ENCODE results near the gene COL4A5.
"Not testable (repeated sequence)": the region's sequence is repeated elsewhere in the genome, so short reads cannot be mapped to it uniquely, and the experiment has no call there.

The COL4A5 gene

DNA sequence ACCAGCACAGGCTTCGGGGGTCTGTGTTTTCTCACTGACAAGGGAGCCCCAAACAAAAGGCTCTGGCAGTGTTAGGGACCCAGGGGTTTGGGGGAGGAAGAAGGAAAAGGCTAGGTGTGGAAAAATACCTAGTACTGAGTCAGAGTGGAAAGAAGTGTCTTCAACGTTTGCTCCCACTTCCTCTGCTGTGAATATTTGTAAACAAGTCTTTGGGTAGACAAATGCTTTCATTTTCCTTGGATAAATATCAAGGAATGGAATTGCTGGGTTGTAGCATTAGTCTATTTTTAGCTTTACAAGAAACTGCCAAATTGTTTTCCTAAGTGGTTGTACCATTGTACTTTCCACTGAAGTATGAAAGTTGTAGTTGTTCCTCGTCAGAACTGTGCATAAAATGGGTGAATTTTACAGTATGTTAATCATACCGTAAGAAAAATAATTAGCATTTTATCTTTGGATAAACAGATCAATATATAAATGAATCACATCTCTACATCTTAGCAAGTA lies 17.4 kb downstream of the COL4A5 start:
- no peak for DNase-seq (ENCODE audit: low read depth)

GRCh38 chrX:108464604-108465003 lies 25.0 kb downstream of the COL4A5 start:
- DNase-seq (ENCODE audit: low read depth): peak; percentile 69

- DNase-seq (ENCODE audit: low read depth): peak; percentile 55
Measured at GRCh38 chrX:108468486-108468885, 28.8 kb downstream of the COL4A5 start.

DNA sequence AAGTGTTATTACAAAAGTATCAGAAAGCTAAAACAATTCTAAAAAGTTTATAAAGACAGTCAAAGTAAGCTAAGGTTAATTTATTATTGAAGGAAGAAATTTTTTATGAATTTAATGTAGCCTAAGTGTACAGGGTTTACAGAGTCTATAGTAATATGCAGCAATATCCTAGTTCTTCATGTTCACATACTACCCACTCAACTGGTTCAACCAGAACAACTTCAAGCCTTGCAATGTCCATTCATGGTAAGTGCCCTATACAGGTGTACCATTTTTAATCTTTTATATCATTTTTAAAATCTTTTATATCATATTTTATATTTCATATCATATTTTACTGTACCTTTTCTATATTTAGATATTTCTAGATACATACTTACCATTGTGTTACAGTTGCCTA lies 34.3 kb downstream of the COL4A5 start:
- DNase-seq (ENCODE audit: low read depth): no peak

DNA sequence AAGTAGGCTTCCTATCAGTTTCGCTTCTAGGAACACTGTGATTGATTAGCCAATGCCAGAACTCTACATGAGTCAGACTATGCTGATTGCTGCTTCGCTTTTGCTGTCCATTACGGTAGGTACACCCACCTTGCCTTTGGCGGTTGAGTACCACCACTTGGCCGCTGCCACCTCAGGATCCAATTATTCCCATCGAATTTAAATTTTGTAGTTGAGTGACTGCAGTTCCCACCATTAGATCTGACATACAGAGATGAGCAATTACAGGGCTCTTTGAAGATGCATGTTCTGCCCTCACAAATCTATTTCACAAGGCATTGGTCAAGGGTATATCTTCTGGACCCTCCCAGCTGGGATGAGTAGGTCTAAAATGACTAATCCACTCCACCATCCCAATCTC lies 41.9 kb downstream of the COL4A5 start:
- not testable (repeated sequence) for DNase-seq (ENCODE audit: low read depth)

- no peak for DNase-seq (ENCODE audit: low read depth)
Measured at GRCh38 chrX:108484251-108484650, 44.6 kb downstream of the COL4A5 start.

- DNase-seq (ENCODE audit: low read depth): no peak
Measured at GRCh38 chrX:108485960-108486359, 46.3 kb downstream of the COL4A5 start.

GRCh38 chrX:108494406-108495090 lies 54.9 kb downstream of the COL4A5 start:
- DNase-seq (ENCODE audit: low read depth): peak; percentile 23

DNA sequence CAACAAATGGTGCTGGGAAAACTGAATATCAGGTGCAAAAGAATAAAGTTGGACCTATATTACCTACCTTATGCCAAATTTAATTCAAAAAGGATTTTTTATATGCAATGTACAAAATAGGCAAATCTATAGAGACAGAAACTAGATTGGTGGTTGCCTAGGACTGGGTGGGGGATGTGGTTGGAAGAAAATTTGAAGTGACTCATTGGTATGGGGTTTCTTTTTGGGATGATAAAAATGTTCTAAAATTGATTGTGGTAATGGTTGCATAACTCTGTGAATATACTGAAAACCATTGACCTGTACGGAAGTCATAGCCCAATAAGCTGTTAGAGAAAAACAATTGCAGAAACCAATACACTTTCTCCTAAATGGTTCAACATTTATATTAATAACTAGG lies 72.1 kb downstream of the COL4A5 start:
- peak; percentile 12 for DNase-seq (ENCODE audit: low read depth)

- no peak for DNase-seq (ENCODE audit: low read depth)
Measured at GRCh38 chrX:108516184-108516583, 76.5 kb downstream of the COL4A5 start.

DNA sequence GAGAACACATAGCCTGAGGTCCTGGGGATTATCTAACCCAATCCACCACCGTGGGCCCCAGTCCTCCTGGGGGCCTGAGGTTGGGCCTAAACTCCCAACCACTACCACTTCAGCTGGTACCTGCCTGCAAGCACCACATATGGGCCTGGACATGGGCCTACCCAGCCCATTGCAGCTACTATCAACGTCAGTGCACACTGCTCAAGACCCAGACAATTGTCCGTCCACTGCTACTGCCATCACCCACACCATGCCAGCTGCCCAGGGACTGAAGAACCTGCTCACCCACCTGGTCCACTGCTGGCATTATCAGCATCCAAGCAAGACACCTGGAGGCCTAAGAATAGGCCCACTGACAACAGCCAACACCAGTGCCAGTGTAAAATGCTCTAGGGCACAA lies 88.1 kb downstream of the COL4A5 start:
- DNase-seq (ENCODE audit: low read depth): no peak

- no peak for DNase-seq (ENCODE audit: low read depth)
Measured at GRCh38 chrX:108537005-108537404, 97.4 kb downstream of the COL4A5 start.

- DNase-seq (ENCODE audit: low read depth): no peak
Measured at GRCh38 chrX:108541286-108541685, 101.6 kb downstream of the COL4A5 start.

GRCh38 chrX:108557580-108557979 lies 117.9 kb downstream of the COL4A5 start:
- DNase-seq (ENCODE audit: low read depth): no peak

GRCh38 chrX:108558217-108558616 lies 118.6 kb downstream of the COL4A5 start:
- no peak for DNase-seq (ENCODE audit: low read depth)

GRCh38 chrX:108573136-108573535 lies 133.5 kb downstream of the COL4A5 start:
- DNase-seq (ENCODE audit: low read depth): no peak

DNA sequence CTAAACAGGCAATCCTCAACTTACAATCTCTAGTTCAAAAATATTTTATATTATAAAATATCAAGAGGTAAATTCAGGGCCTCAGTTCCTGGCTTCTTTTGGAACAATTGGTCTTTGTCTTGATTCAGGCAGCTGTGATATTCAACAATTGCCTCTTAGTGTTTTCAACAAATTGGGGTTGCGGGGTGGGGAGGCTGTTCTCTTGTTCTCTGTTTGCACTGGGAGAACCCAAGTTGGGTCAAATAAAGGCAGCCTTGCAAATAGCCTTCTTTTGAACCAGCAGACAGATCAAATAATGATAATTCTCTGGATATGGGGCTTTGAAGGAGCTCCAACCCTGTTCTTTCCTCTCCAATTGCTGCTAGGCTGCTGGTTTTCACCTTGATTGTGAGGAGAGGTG lies 142.5 kb downstream of the COL4A5 start:
- no peak for DNase-seq (ENCODE audit: low read depth)

GRCh38 chrX:108584617-108585211 lies 145.1 kb downstream of the COL4A5 start:
- DNase-seq (ENCODE audit: low read depth): no peak

- no peak for DNase-seq (ENCODE audit: low read depth)
Measured at GRCh38 chrX:108590496-108590895, 150.9 kb downstream of the COL4A5 start.

- no peak for DNase-seq (ENCODE audit: low read depth)
Measured at GRCh38 chrX:108601276-108601675, 161.6 kb downstream of the COL4A5 start.

- no peak for DNase-seq (ENCODE audit: low read depth)
Measured at GRCh38 chrX:108610141-108610540, 170.5 kb downstream of the COL4A5 start.

DNA sequence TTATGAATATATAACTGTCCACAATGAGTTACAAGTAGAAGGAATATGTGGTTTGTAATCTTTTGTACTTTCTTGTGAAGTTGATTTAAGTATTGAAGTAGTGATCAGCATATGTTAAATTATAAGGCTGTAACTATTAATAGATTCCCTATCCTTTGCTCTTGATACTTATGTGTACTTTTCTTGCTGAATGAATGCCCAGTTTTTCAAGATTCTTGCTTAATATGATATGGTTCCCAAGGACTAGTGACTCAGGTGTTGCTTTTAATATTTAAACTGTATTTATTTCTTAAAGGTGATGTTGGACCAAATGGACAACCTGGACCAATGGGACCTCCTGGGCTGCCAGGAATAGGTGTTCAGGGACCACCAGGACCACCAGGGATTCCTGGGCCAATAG lies 175.0 kb downstream of the COL4A5 start:
- no peak for DNase-seq (ENCODE audit: low read depth)

DNA sequence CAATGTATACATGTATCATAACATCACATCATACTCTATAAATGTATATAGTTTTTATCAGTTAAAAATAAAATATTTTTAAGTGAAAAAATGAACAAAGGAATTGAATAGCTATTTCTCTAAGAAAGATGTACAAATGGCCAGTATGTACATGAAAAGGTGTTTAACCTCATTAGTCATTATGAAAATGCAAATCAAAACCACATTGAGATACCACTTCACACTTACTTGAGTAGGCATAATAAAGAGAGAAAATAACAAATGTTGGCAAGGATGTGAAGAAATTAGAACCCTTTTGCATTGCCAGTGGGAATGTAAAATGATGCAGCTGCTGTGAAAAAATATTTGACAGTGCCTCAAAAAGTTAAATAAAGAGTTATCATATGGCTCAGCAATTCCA lies 201.2 kb downstream of the COL4A5 start:
- DNase-seq (ENCODE audit: low read depth): no peak
